PC-9 (cell line): ENCODE data around the gene PDE4C.

Experiments
- CTCF ChIP-seq: fragments of 200-600 bp; sonication (generic); conservative IDR thresholded peaks from 2 replicates; pipeline ENCODE4 v1.6.1; 2017; ENCODE audit warnings: mixed run types, antibody characterized with exemption, mild to moderate bottlenecking, moderate library complexity
- EZH2 ChIP-seq: fragments of 200-600 bp; sonication (generic); IDR thresholded peaks from 2 replicates; pipeline ENCODE4 v1.8.0; 2017; ENCODE audit warnings: antibody characterized with exemption, low read depth

- TF ChIP-seq CTCF (no peak), EZH2 (no peak)
Measured at GRCh38 chr19:18174983-18175382, 51.3 kb downstream of the PDE4C start.
